Liver (tissue), 3 donors: ENCODE results near the gene JPT2.

Experiments used
- ATF3 ChIP-seq: IDR thresholded peaks from 2 replicates; pipeline ENCODE4 v1.6.1; 2016; ENCODE audit warnings: antibody characterized with exemption
- CTCF ChIP-seq: fragments of 150-350 bp; IDR thresholded peaks from 2 replicates; pipeline ENCODE4 v1.5.1; 2017; ENCODE audit warnings: improper control_type of control experiment, low read depth, low read length; ENCODE audit not compliant: missing input control
- NR2F2 ChIP-seq: IDR thresholded peaks from 2 replicates; pipeline ENCODE4 v1.6.1; 2016; ENCODE audit warnings: antibody characterized with exemption
- TAF1 ChIP-seq: conservative IDR thresholded peaks from 2 replicates; pipeline ENCODE4 v1.6.1; 2016; ENCODE audit warnings: antibody characterized with exemption, mild to moderate bottlenecking
- YY1 ChIP-seq: IDR thresholded peaks from 2 replicates; pipeline ENCODE4 v1.6.1; 2016; ENCODE audit warnings: antibody characterized with exemption, mild to moderate bottlenecking
- TF ChIP-seq, protein P1 (sequence below): IDR thresholded peaks from 2 replicates; pipeline ENCODE4 v1.6.1; 2016; ENCODE audit warnings: antibody characterized with exemption
- TF ChIP-seq, protein P2 (sequence below): IDR thresholded peaks from 2 replicates; pipeline ENCODE4 v1.6.1; 2016; ENCODE audit warnings: antibody characterized with exemption, mild to moderate bottlenecking
- donor health status: healthy.
- donor health status: healthy.

DNA sequence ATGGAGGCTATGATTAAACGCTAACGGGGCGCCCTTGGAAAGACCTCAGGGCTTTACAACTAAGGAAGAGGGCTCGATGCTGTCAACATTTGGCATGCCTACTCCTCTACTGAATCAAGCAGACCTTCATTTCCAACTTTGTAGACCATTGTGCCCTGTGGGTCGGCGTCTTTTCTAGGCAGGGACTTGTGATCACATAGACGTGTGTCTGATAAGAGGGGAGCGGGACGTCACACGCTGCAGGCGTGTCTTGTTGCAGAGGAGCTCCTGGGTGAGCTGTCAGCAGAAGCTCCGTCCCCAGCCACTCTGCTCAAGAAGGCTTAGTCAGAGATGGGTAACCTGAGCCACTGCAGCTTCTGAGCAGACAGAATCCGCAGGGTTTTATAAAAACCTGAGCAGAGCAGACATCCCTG, 30.7 kb downstream of the JPT2 start:
- TF ChIP-seq CTCF (no peak), ATF3 (no peak), TAF1 (no peak), NR2F2 (no peak), YY1 (no peak)
- TF ChIP-seq, protein P1, sequence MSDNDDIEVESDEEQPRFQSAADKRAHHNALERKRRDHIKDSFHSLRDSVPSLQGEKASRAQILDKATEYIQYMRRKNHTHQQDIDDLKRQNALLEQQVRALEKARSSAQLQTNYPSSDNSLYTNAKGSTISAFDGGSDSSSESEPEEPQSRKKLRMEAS, result no peak
- TF ChIP-seq, protein P2, sequence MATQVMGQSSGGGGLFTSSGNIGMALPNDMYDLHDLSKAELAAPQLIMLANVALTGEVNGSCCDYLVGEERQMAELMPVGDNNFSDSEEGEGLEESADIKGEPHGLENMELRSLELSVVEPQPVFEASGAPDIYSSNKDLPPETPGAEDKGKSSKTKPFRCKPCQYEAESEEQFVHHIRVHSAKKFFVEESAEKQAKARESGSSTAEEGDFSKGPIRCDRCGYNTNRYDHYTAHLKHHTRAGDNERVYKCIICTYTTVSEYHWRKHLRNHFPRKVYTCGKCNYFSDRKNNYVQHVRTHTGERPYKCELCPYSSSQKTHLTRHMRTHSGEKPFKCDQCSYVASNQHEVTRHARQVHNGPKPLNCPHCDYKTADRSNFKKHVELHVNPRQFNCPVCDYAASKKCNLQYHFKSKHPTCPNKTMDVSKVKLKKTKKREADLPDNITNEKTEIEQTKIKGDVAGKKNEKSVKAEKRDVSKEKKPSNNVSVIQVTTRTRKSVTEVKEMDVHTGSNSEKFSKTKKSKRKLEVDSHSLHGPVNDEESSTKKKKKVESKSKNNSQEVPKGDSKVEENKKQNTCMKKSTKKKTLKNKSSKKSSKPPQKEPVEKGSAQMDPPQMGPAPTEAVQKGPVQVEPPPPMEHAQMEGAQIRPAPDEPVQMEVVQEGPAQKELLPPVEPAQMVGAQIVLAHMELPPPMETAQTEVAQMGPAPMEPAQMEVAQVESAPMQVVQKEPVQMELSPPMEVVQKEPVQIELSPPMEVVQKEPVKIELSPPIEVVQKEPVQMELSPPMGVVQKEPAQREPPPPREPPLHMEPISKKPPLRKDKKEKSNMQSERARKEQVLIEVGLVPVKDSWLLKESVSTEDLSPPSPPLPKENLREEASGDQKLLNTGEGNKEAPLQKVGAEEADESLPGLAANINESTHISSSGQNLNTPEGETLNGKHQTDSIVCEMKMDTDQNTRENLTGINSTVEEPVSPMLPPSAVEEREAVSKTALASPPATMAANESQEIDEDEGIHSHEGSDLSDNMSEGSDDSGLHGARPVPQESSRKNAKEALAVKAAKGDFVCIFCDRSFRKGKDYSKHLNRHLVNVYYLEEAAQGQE, result no peak
